Epithelial cell of proximal tubule (primary cell): ENCODE data around the gene REEP3. TPM values are rescaled to one million over a fixed set of nuclear protein-coding genes. Genes with fewer than 3 reads are reported as not detected.

ENCODE experiments used
- DNase-seq: peaks from one replicate; pipeline ENCODE4 v3.0.0-alpha.2; 2011; ENCODE audit warnings: low read depth
- H3K4me3 ChIP-seq: 2 replicates; pipeline ENCODE4 v1.5.1; 2011; ENCODE audit warnings: low read depth, mild to moderate bottlenecking, low read length
- total RNA-seq: library from RNA; depleted of rRNA; stranded (reverse); fragments of >200 nt; gene quantifications from 2 replicates; pipeline ENCODE4 v1.2.3, GENCODE V29; 2015
- TF ChIP-seq, protein P1 (sequence below): conservative IDR thresholded peaks from 2 replicates; pipeline ENCODE4 v1.5.1; 2012; ENCODE audit warnings: low read depth, mild to moderate bottlenecking, low read length

The REEP3 gene
- total RNA-seq, 1 donor from 2014 or later: 58.6 TPM

DNA sequence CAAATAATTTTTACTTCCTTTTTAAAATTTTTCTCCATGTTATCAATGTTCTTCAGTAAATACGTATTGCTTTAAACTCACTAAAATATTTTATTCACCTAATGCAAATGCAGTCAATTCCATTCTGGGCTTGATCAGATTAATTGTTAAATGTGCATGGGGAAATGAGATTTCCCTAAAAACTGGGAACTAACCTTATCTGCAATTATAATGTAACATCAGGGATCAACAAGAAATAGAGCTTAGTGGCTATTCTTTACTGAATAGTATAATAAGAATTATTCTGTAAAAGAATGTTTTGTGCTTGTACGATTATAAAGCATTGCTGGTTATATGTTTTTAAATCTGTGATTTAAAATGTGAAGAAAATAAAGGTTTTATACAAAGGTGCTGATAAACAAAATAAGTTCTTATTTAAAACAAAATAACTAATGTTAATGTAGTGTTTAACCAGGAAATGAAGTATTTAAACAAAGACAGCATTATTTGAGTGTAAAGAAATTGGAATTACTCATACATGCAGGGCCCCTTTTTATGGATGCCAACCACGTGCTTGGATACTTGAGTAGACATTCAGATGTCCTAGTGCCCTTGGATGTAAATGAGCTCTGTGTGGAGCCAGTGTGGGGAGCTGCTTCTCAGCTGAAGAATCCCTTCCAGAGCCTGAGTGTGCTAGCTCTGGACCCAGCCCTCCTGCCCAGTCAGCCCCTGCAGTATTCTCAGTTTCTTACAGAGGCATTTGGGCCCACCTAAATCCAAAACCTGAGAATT lies 84.2 kb downstream of the REEP3 start:
- TF ChIP-seq, protein P1, sequence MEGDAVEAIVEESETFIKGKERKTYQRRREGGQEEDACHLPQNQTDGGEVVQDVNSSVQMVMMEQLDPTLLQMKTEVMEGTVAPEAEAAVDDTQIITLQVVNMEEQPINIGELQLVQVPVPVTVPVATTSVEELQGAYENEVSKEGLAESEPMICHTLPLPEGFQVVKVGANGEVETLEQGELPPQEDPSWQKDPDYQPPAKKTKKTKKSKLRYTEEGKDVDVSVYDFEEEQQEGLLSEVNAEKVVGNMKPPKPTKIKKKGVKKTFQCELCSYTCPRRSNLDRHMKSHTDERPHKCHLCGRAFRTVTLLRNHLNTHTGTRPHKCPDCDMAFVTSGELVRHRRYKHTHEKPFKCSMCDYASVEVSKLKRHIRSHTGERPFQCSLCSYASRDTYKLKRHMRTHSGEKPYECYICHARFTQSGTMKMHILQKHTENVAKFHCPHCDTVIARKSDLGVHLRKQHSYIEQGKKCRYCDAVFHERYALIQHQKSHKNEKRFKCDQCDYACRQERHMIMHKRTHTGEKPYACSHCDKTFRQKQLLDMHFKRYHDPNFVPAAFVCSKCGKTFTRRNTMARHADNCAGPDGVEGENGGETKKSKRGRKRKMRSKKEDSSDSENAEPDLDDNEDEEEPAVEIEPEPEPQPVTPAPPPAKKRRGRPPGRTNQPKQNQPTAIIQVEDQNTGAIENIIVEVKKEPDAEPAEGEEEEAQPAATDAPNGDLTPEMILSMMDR: no peak
- H3K4me3 ChIP-seq: no peak overlapping the region
- DNase-seq: no peak

DNA sequence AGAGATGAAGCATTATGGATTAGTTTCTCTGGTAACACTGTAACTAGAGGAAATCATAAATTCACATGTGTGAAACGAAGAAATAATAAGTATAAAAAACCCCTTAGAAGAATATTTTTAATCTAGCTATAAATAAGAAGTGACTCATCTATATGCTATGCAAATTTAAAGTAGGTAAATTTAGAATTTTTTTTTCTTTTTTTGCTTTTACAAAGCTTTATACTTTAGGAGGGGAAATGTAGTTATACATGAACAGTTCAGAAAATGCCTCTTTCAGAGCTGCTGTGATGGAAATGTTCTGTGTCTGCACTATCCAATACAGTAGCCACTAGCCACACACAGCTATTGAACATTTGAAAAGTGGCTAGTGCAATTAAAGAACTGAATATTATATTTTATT lies 87.3 kb downstream of the REEP3 start:
- TF ChIP-seq, protein P1: no peak
- DNase-seq: no peak
- no peak overlapping the region for H3K4me3 ChIP-seq

DNA sequence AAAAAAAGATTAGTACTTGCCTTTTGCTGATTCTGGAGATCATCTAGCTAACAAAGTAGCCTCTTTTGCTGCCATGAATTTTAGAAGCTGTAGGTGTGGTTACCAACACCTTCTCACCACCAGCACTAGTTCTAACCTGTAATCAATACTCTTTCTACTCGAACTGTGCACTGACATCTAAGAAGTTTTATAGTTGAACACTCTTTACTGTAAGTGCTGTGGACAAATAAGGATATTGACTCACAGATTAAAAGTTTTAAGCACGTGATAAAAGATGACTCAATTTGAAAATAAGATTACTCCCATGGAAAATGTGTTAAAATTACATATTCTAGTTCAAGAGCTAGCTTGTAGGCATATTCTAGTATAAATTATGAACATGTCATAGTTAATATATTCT lies 89.9 kb downstream of the REEP3 start:
- TF ChIP-seq, protein P1: no peak
- DNase-seq: no peak
- no peak overlapping the region for H3K4me3 ChIP-seq

DNA sequence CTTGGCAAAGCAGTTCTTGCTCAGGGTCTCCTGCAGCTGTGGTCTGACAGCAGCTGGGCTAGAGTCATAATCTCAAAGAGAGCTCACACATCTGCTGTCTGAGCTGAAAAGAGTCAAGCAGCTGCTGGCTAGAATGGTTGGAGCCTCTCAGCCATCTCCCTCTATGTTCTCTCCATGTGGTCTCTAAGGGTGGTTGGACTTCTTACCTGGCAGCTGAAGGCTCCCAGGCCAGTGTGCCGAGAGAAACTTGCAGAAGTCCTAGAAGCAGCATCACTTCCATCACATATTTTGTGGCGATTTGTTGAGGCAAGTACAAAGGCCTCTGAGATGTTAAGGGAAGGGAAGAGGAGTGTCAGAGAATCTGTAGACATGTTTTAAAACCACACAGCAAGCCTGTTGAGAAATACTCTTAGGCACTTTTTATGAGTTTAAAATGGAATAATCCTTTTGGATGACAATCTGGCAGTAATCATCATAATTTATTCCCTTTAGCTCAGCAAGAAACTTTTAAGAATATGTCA lies 93.2 kb downstream of the REEP3 start:
- no peak overlapping the region for H3K4me3 ChIP-seq
- TF ChIP-seq, protein P1: no peak
- DNase-seq: no peak

DNA sequence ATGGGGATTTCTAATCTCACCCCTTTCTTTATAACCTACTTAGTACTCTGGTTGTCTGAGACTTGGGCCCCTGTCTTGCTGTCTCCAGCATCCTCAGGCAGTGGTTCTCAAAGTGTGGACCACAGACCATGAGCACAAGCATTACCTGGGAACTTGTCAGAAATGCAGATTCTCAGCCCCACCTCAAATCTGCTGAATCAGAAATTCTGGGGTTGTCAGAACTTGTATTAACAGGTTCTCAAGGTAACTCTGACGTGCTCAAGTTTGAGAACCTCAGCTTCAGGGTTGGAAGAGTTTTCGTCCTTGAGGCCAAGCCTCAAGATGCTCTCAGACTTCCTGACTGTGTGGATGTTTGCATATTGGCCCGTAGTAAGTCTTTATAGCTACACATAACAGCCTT lies 97.4 kb downstream of the REEP3 start:
- no peak overlapping the region for H3K4me3 ChIP-seq
- TF ChIP-seq, protein P1: no peak
- DNase-seq: no peak

DNA sequence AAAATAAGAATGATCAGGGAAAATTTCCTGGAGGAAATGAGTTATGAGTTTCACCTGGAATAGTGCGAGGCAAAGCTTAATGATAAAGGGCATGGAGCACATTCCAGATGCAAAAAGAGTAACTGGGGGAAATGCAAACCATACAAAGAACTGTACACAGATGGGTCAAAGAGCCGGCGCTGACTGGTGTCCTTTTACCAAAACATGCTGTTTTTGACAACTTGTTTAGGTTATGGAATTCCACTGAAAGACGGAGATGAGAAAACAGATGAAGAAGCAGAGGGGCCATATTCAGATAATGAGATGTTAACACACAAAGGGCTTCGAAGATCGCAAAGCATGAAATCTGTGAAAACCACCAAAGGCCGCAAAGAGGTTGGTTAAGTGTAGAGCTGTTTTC lies 98.2 kb downstream of the REEP3 start:
- no peak for DNase-seq
- TF ChIP-seq, protein P1: no peak
- H3K4me3 ChIP-seq: no peak overlapping the region

DNA sequence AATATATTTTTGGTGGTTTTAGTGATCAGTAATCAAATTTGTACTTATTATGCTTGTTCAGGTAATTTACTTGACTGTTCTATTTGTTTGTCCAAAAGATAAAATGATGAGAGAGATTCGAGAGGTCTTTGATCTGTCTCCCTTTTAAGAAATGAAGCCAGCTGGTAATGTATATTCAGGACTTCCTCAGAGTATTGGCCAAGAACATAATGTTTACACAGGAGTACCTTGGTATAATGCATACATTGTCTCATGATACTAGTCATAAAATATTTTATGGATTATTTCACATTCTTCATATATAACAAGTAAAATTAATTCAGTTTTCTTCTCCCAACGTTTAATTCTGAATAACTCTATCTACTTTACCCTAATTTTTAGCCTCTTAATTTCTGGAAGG lies 100.9 kb downstream of the REEP3 start:
- no peak for DNase-seq
- H3K4me3 ChIP-seq: no peak overlapping the region
- TF ChIP-seq, protein P1: no peak
